ENCODE results near the gene ABCC6.
A peak's percentile ranks its signal among the peaks of the same experiment; 100 is the strongest.

ABCC6 gene

GRCh38 chr16:16185095-16185494 lies 38.2 kb downstream of the ABCC6 start:
- H3K36me3 ChIP-seq (ENCODE audit: control insufficient read depth in 2 of 2, insufficient read depth in 1 of 2, low read length in 2 of 2): no peaks in the 10 kb centered on the region
- no peak overlapping the region for H3K27ac ChIP-seq (ENCODE audit: extremely low read depth, low read depth, low read length)
- H3K4me3 ChIP-seq (ENCODE audit: low read depth, low read length): no peak overlapping the region
- no peaks in the 10 kb centered on the region for H3K4me1 ChIP-seq (ENCODE audit: control insufficient read depth, insufficient read depth, low read length)
- ChIA-PET POLR2A (no interaction called here), CTCF (no interaction called here)
- TF ChIP-seq ZBTB17 (tag by site-specific recombination; IDR thresholded peaks at IDR 0.05): no peak
- H3K9me3 ChIP-seq (ENCODE audit: control insufficient read depth, insufficient read depth, low read depth, low read length): no peaks in the 10 kb centered on the region

GRCh38 chr16:16184594-16184993 lies 38.7 kb downstream of the ABCC6 start:
- Histone ChIP-seq H3K4me1 (ENCODE audit: control insufficient read depth, insufficient read depth, low read length) (no peaks in the 10 kb centered on the region), H3K9me3 (ENCODE audit: control insufficient read depth, insufficient read depth, low read depth, low read length) (no peaks in the 10 kb centered on the region), H3K36me3 (ENCODE audit: control insufficient read depth in 2 of 2, insufficient read depth in 1 of 2, low read length in 2 of 2) (no peaks in the 10 kb centered on the region), H3K27ac (ENCODE audit: extremely low read depth, low read depth, low read length) (no peak overlapping the region), H3K4me3 (ENCODE audit: low read depth, low read length) (no peak overlapping the region)
- ChIA-PET CTCF (interaction anchor here (1.3 kb wide), 1 partner anchor 10 kb away, joined by 5 read pairs; no protein-coding TSS in a partner anchor), POLR2A (no interaction called here)
- TF ChIP-seq KLF9 (tag by site-specific recombination; IDR thresholded peaks at IDR 0.05; ENCODE audit: low read depth): no peak
- TF ChIP-seq ZNF518A (tag by site-specific recombination; conservative IDR thresholded peaks at IDR 0.05; ENCODE audit: low read depth): no peak
- no peak for TF ChIP-seq ZNF521 (tag by site-specific recombination; IDR thresholded peaks at IDR 0.05)

GRCh38 chr16:16183562-16183961 lies 39.7 kb downstream of the ABCC6 start:
- ChIA-PET POLR2A (no interaction called here), CTCF (interaction anchor here (0.6 to 1.3 kb wide), 3 partner anchors 9 to 367 kb away, joined by 3 to 5 read pairs (median 4); no protein-coding TSS in a partner anchor)
- Histone ChIP-seq H3K9me3 (ENCODE audit: control insufficient read depth, insufficient read depth, low read depth, low read length) (no peaks in the 10 kb centered on the region), H3K36me3 (ENCODE audit: control insufficient read depth in 2 of 2, insufficient read depth in 1 of 2, low read length in 2 of 2) (no peaks in the 10 kb centered on the region), H3K27ac (ENCODE audit: extremely low read depth, low read depth, low read length) (no peak overlapping the region), H3K4me3 (ENCODE audit: low read depth, low read length) (no peak overlapping the region), H3K4me1 (ENCODE audit: control insufficient read depth, insufficient read depth, low read length) (no peaks in the 10 kb centered on the region)
- TF ChIP-seq ZNF426 (tag by site-specific recombination; IDR thresholded peaks at IDR 0.05): no peak
- TF ChIP-seq ZNF623 (tag by site-specific recombination; IDR thresholded peaks at IDR 0.05): peak; percentile 81

GRCh38 chr16:16182918-16183317 lies 40.4 kb downstream of the ABCC6 start:
- no peaks in the 10 kb centered on the region for H3K36me3 ChIP-seq (ENCODE audit: control insufficient read depth in 2 of 2, insufficient read depth in 1 of 2, low read length in 2 of 2)

More at GRCh38 chr16:16182918-16183317, 40.4 kb downstream of the ABCC6 start:
- TF ChIP-seq ZIC2 (tag by site-specific recombination; IDR thresholded peaks at IDR 0.05) (no peak), ZNF266 (tag by site-specific recombination; IDR thresholded peaks at IDR 0.05; ENCODE audit: low read depth) (no peak), ZNF394 (tag by site-specific recombination; IDR thresholded peaks at IDR 0.05; ENCODE audit: borderline replicate concordance) (no peak), ZNF155 (tag by site-specific recombination; IDR thresholded peaks at IDR 0.05) (no peak), OSR2 (tag by site-specific recombination; IDR thresholded peaks at IDR 0.05) (no peak), ZNF423 (tag by site-specific recombination; IDR thresholded peaks at IDR 0.05) (no peak), ZNF184 (tag by site-specific recombination; IDR thresholded peaks at IDR 0.05) (no peak), ZNF645 (tag by site-specific recombination; IDR thresholded peaks at IDR 0.05) (no peak), ZNF174 (tag by site-specific recombination; IDR thresholded peaks at IDR 0.05) (no peak), BCL6B (tag by site-specific recombination; IDR thresholded peaks at IDR 0.05) (no peak)
- Histone ChIP-seq H3K9me3 (ENCODE audit: control insufficient read depth, insufficient read depth, low read depth, low read length) (no peaks in the 10 kb centered on the region), H3K4me3 (ENCODE audit: low read depth, low read length) (no peak overlapping the region), H3K4me1 (ENCODE audit: control insufficient read depth, insufficient read depth, low read length) (no peaks in the 10 kb centered on the region), H3K27ac (ENCODE audit: extremely low read depth, low read depth, low read length) (no peak overlapping the region)
- POLR2A ChIA-PET: no interaction called here
- CTCF ChIA-PET: interaction anchor here (0.6 to 1.3 kb wide), 3 partner anchors 11 to 366 kb away, joined by 3 to 4 read pairs (median 4); no protein-coding TSS in a partner anchor
